Measurements from ENCODE around the gene PSTK.

Gene PSTK

GRCh38 chr10:123019941-123020703 is 39.9 kb downstream of the PSTK start:
- peak; percentile 51 for DNase-seq

DNA sequence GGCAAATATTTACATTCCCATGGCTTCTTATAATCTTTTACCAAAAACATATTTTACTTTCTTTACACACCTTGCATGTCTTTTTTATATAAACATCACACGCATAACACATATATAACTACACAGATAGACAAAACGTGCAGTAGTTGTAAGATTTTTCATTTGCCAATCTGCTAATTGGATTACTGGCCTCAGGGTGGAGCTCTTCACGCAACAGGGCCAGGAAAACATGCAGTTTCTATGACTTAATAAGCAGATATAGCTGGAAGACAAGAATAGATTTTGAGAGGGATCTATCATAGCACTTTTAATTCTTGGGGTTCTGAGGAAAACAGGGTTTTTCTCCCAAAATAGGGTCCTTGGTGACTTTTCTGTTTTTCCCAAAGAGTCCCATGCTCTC is 41.3 kb downstream of the PSTK start:
- peak; percentile 14 for DNase-seq

GRCh38 chr10:123024540-123024939 is 44.3 kb downstream of the PSTK start:
- DNase-seq, result no peak

GRCh38 chr10:123026302-123026701 is 46.1 kb downstream of the PSTK start:
- DNase-seq, result no peak

DNA sequence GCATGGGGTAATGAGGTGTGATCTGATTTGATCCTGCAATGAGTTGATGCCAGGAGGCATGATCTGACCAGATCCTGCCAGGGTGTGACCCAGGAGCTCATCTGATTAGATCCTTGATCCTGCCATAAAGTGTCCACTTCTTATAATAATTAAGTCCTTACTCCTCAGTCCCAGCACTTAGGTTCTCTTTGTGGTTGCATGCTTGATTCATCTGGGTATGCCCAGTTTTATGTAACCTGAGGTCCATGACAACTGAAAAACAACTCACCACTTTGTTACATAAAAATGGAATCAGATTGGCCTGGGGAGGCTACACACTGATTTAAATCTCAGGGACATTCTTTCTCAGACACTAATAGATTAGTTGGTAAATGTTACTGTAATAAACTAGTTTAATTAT is 47.7 kb downstream of the PSTK start:
- DNase-seq, result no peak

DNA sequence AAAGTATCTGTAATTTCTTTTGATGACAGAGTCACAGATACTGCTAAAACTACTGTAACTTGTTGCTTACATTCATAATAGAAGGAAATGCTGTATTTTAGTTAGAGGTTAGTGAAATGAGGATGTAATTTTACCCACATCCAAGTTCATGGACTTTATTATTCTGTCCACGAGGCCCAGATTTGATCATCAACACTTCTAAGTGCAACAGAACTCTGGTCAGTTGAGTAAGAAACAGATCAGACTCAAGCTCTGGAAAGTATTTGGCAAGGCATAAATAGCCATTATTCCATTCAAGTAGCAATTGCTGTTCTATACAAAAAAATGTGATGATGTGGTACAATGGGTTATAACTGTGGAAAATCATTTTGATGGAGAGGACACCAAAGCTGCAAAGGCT is 50.9 kb downstream of the PSTK start:
- no peak for DNase-seq

GRCh38 chr10:123034332-123034731 is 54.1 kb downstream of the PSTK start:
- DNase-seq, result no peak

DNA sequence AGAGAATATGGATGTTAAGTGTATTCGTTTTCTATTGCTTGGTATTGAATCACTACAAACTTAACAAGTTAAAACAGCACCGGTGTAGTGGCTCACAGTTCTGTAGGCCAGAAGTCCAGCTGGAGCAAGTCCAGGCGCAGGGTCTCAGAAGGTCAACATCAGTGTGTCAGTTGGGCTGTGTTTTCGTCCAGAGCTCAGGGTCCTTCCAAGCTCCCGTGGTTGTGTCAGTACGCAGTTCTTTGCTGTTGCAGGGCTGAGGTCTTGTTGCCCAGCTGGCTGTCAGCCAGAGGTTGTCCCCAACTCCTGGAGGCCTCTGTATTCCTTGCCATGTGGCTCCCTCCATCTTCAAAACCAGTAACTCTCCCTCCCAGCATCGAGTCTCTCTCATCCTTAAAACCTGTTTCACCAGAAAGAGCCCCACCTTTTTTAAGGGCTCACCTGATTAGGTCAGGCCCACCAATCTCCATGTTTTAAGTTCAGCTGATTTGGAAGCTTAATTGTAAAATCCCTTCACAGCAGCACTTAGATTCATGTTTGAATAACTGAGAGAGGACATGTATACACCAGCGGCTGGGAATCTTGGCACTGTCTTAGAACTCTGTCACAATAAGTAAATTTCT is 55.4 kb downstream of the PSTK start:
- DNase-seq, result no peak

- no peak for DNase-seq
These were observed 58.8 kb downstream of the PSTK start for GRCh38 chr10:123038782-123039631.

DNA sequence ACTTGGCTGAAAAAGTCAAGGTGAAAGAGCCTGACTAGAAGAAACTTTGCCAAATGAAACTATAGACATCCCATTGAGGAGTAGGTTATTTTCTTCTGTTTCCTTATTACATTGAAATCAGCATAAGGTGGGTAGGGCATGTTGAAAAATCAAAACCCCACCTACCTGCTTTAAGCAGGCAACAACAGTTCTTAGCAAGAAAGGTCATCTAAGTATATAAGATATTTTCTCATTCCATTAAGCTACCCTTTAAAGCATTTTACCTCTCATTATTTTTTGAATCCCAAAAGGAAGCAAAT is 59.4 kb downstream of the PSTK start:
- DNase-seq, result no peak
